ENCODE data around the gene ARHGEF4. TPM values are rescaled to one million over a fixed set of nuclear protein-coding genes. Genes with fewer than 3 reads are reported as not detected.

The ARHGEF4 gene
- total RNA-seq, 1 experiment from 2014 or later = 26.6 TPM

GRCh38 chr2:130829015-130829414 is 7.7 kb upstream of the ARHGEF4 start:
- H3K4me1 ChIP-seq (ENCODE audit: control insufficient read depth in 1 of 2, insufficient read depth in 2 of 2, low read length in 2 of 2) = peaks cover 0 to 39% of the 10 kb centered on the region in 2 experiments; a peak in 2 of 4 replicates
- CTCF ChIA-PET = no interaction called here
- peak overlapping the region; percentile 61 for H3K4me2 ChIP-seq (ENCODE audit: low read length)

More at GRCh38 chr2:130829015-130829414, 7.7 kb upstream of the ARHGEF4 start:
- Histone ChIP-seq H3K9me3 (ENCODE audit: control insufficient read depth in 1 of 2, insufficient read depth in 1 of 2, low read depth in 1 of 2, low read length in 2 of 2) (no peaks in the 10 kb centered on the region), H4K20me1 (ENCODE audit: insufficient read depth) (no peaks in the 10 kb centered on the region), H3K9me2 (ENCODE audit: insufficient read depth) (no peaks in the 10 kb centered on the region), H3K27me3 (ENCODE audit: insufficient read depth, low read length) (no peaks in the 10 kb centered on the region), H3K79me2 (ENCODE audit: insufficient read depth, low read length) (no peaks in the 10 kb centered on the region), H3K4me3 (replicated peaks in 1 of 2; ENCODE audit: low read depth in 1 of 2, low read length in 2 of 2) (no peak overlapping the region), H3K9ac (ENCODE audit: low read length) (peak overlapping the region; percentile 33; the same call in 1 of the 2 replicates), H3K27ac (ENCODE audit: low read depth, low read length) (no peak overlapping the region), H2AFZ (ENCODE audit: low read depth, low read length, poor library complexity, severe bottlenecking) (peak overlapping the region; percentile 74), H3K36me3 (ENCODE audit: control insufficient read depth in 1 of 2, insufficient read depth in 2 of 2, low read length in 2 of 2) (no peaks in the 10 kb centered on the region)
- POLR2A ChIA-PET = no interaction called here
- BruUV-seq (replicated peaks) = no TSS peak
- RAD21 ChIA-PET (ENCODE audit: low non-redundant PET in 1 of 2, low total read pairs in 2 of 2, uncharacterized antibody in 2 of 2, unreplicated experiment in 2 of 2) = no interaction called here
- TF ChIP-seq YY1 (IDR thresholded peaks at IDR 0.05; ENCODE audit: extremely low read depth, insufficient replicate concordance, low read depth, low read length) (no peak), CTCF (IDR thresholded peaks at IDR 0.05 in 2 of 3, conservative IDR thresholded peaks at IDR 0.05 in 1 of 3; ENCODE audit: borderline replicate concordance in 1 of 3, insufficient read depth in 1 of 3, low read depth in 2 of 3, low read length in 2 of 3) (no peak), TCF7L2 (IDR thresholded peaks at IDR 0.05; ENCODE audit: borderline replicate concordance, extremely low read depth, insufficient read depth, insufficient read length) (no peak), ELF1 (IDR thresholded peaks at IDR 0.05; ENCODE audit: borderline replicate concordance, low read depth) (no peak), EZH2phosphoT487 (IDR thresholded peaks at IDR 0.05; ENCODE audit: borderline replicate concordance) (no peak), ZNF274 (IDR thresholded peaks at IDR 0.05; ENCODE audit: low read depth, low read length) (no peak), POLR2AphosphoS5 (IDR thresholded peaks at IDR 0.05; ENCODE audit: low read depth, low read length) (no peak), SP1 (IDR thresholded peaks at IDR 0.05; ENCODE audit: low read depth) (peak; percentile 75)
- TF ChIP-seq, protein P1, sequence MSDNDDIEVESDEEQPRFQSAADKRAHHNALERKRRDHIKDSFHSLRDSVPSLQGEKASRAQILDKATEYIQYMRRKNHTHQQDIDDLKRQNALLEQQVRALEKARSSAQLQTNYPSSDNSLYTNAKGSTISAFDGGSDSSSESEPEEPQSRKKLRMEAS (IDR thresholded peaks at IDR 0.05) = peak; percentile 84
- peak; percentile 43 for DNase-seq (ENCODE audit: low read depth, low spot score)
- intact Hi-C loops (cut with micrococcal nuclease) = no loop called here
- peak; percentile 66 for ATAC-seq

Measured in HCT116 (cell line).